K562 (cell line): ENCODE measurements around the gene ARHGAP33. TPM values are rescaled to one million over a fixed set of nuclear protein-coding genes. Genes with fewer than 3 reads are reported as not detected.

ENCODE experiments used
- ATAC-seq: fragments of 200-7000 bp; cut with Tn5 transposase; 3 replicates; pipeline ENCODE4 v1.9.1; 2020; ENCODE audit warnings: moderate library complexity
- BruUV-seq: library from RNA; stranded (reverse); fragments of 400-500 nt; replicated peaks from 2 replicates; lab custom pipeline; 2021; lab: Mats Ljungman, UMichigan
- CTCF ChIA-PET: fragments of 300-600 bp; formaldehyde crosslinking; extraction: SDS; loops from one replicate; lab custom pipeline; 2021; ENCODE audit warnings: low intra/inter-chr PET ratio; lab: Yijun Ruan, JAX
- POLR2A ChIA-PET: fragments of 300-600, 350-650 bp; sonication (Branson Sonifier 250); formaldehyde crosslinking; extraction: SDS; loops from one replicate; lab custom pipeline; 2021; ENCODE audit warnings: antibody characterized with exemption, inconsistent platforms; lab: Yijun Ruan, JAX
- DNase-seq, 4 experiments: peaks; one replicate each; pipeline versions ENCODE4 v3.0.0 to v3.0.0-alpha.2; 2011 to 2018; ENCODE audit warnings: low spot score in 3 of 4, mixed read lengths in 3 of 4; ENCODE audit errors: extremely low read depth in 1 of 4
- FAIRE-seq: peaks from 2 replicates; lab custom pipeline; 2011; peaks lifted over from hg19 to GRCh38; lab: Jason Lieb, UNC
- H2AFZ ChIP-seq: 2 replicates; pipeline ENCODE4 v1.6.0; 2011; ENCODE audit warnings: low read depth, low read length, control low read depth, inconsistent platforms
- H3K27ac ChIP-seq: fragments of 200-600 bp; 3 replicates; pipeline ENCODE4 v1.8.0; 2011; ENCODE audit warnings: low read depth, mild to moderate bottlenecking, control low read depth, inconsistent platforms, low read length, moderate library complexity, mixed read lengths; ENCODE audit errors: extremely low read depth
- H3K27me3 ChIP-seq, 2 experiments: fragments of 300-600 bp in 1 of 2; 2 replicates in 1 of 2; 3 replicates in 1 of 2; pipeline versions ENCODE4 v1.6.0 to v1.8.0; 2011; ENCODE audit warnings: inconsistent platforms in 2 of 2, low read length in 2 of 2, mild to moderate bottlenecking in 1 of 2, mixed read lengths in 1 of 2, moderate library complexity in 1 of 2; ENCODE audit not compliant: control insufficient read depth in 2 of 2, insufficient read depth in 2 of 2
- H3K36me3 ChIP-seq: fragments of 300-600 bp; 3 replicates; pipeline ENCODE4 v1.8.0; 2011; ENCODE audit warnings: mild to moderate bottlenecking, low read length, inconsistent platforms; ENCODE audit not compliant: control insufficient read depth, insufficient read depth
- H3K4me1 ChIP-seq, 2 experiments: fragments of 200-600 bp in 1 of 2; replicated peaks in 1 of 2; 2 replicates in 1 of 2; 3 replicates in 1 of 2; pipeline versions ENCODE4 v1.5.1 to v1.8.0; 2011; ENCODE audit warnings: inconsistent platforms in 2 of 2, low read length in 2 of 2, mild to moderate bottlenecking in 1 of 2, mixed read lengths in 1 of 2, moderate library complexity in 1 of 2; ENCODE audit not compliant: control insufficient read depth in 2 of 2, insufficient read depth in 2 of 2
- H3K4me2 ChIP-seq: 2 replicates; pipeline ENCODE4 v1.6.1; 2011; ENCODE audit warnings: low read length, control low read depth, inconsistent platforms, mixed read lengths; ENCODE audit not compliant: insufficient read depth
- H3K4me3 ChIP-seq: fragments of 200-600 bp; sonication (generic), shearing (Covaris generic); 2 replicates; pipeline ENCODE4 v1.5.1; 2016; ENCODE audit warnings: control low read depth, inconsistent platforms
- H3K79me2 ChIP-seq: fragments of 200-600 bp; 3 replicates; pipeline ENCODE4 v1.8.0; 2011; ENCODE audit warnings: low read length, inconsistent platforms; ENCODE audit not compliant: control insufficient read depth, insufficient read depth
- H3K9ac ChIP-seq, 2 experiments: 2 replicates each; pipeline versions ENCODE4 v1.6.0 to v1.6.1; 2011; ENCODE audit warnings: low read depth in 2 of 2, low read length in 2 of 2, control low read depth in 1 of 2, inconsistent platforms in 1 of 2, mild to moderate bottlenecking in 1 of 2, mixed read lengths in 1 of 2; ENCODE audit not compliant: insufficient read depth in 1 of 2
- H3K9me1 ChIP-seq: one replicate; pipeline ENCODE4 v1.6.0; 2011; ENCODE audit warnings: inconsistent platforms, mild to moderate bottlenecking, low read length, moderate library complexity; ENCODE audit not compliant: control insufficient read depth, insufficient read depth
- H3K9me3 ChIP-seq: replicated peaks from 2 replicates; pipeline ENCODE4 v1.5.1; 2011; ENCODE audit warnings: low read depth, low read length, inconsistent platforms; ENCODE audit not compliant: control insufficient read depth, insufficient read depth
- H4K20me1 ChIP-seq: replicated peaks from 2 replicates; pipeline ENCODE4 v1.6.1; 2011; ENCODE audit warnings: low read length, inconsistent platforms, mixed read lengths; ENCODE audit not compliant: control insufficient read depth, insufficient read depth
- ATF1 ChIP-seq, 2 experiments: fragments of 450-650 bp in 1 of 2; IDR thresholded peaks; 2 replicates each; pipeline ENCODE4 v1.6.1; 2016; ENCODE audit warnings: missing compliant biosample characterization in 1 of 2, missing genetic modification characterization in 1 of 2
- CBX3 ChIP-seq, 2 experiments: IDR thresholded peaks; 1 replicate in 1 of 2; 2 replicates in 1 of 2; pipeline ENCODE4 v1.6.1; 2012; ENCODE audit warnings: inconsistent platforms in 2 of 2, low read length in 2 of 2, borderline replicate concordance in 1 of 2, control low read depth in 1 of 2
- HDAC3 ChIP-seq: fragments of 450-650 bp; IDR thresholded peaks from 2 replicates; pipeline ENCODE4 v1.6.1; 2018; ENCODE audit warnings: borderline replicate concordance, mild to moderate bottlenecking, moderate library complexity; ENCODE audit not compliant: partially characterized antibody
- HDAC8 ChIP-seq: fragments of 450-650 bp; IDR thresholded peaks from 2 replicates; pipeline ENCODE4 v1.6.1; 2016; ENCODE audit warnings: mild to moderate bottlenecking, missing genetic modification characterization, moderate library complexity, missing compliant biosample characterization
- MED1 ChIP-seq: sonication (generic); formaldehyde crosslinking; IDR thresholded peaks from 2 replicates; pipeline ENCODE4 v1.8.1; 2023; ENCODE audit warnings: missing genetic modification reagents, borderline replicate concordance
- POLR3G ChIP-seq: IDR thresholded peaks from 2 replicates; pipeline ENCODE4 v1.6.1; 2011; ENCODE audit not compliant: insufficient read length, insufficient replicate concordance; ENCODE audit errors: extremely low read depth
- PRPF4 ChIP-seq: fragments of 200-400 bp; formaldehyde crosslinking; IDR thresholded peaks from one replicate; pipeline ENCODE4 v1.6.1; 2017; ENCODE audit warnings: low read length, low read depth, mild to moderate bottlenecking; ENCODE audit not compliant: insufficient read depth, poor library complexity, severe bottlenecking
- PTTG1 ChIP-seq: fragments of 450-650 bp; IDR thresholded peaks from 2 replicates; pipeline ENCODE4 v1.6.1; 2016; ENCODE audit warnings: low read depth, mild to moderate bottlenecking, missing genetic modification characterization, missing compliant biosample characterization
- SETDB1 ChIP-seq: IDR thresholded peaks from one replicate; pipeline ENCODE4 v1.6.1; 2012; ENCODE audit warnings: low read length, control low read depth, inconsistent platforms
- TRIM28 ChIP-seq: fragments of 450-650 bp; IDR thresholded peaks from 2 replicates; pipeline ENCODE4 v1.6.1; 2017
- ZC3H11A ChIP-seq: IDR thresholded peaks from 2 replicates; pipeline ENCODE4 v1.6.1; 2012; ENCODE audit warnings: low read depth, low read length, improper control_type of control experiment
- WGBS: fragments of 100-300 bp; shearing (Covaris generic); methylation state at CpG from one replicate; pipeline ENCODE4 v1.1.6; 2016; ENCODE audit warnings: low coverage, mixed read lengths; ENCODE audit not compliant: insufficient coverage; ENCODE audit errors: missing lambda C conversion rate; 5-methylcytosine and 5-hydroxymethylcytosine counted together
- in situ Hi-C: fragments of 300-500 bp; cut with MboI; formaldehyde crosslinking; loops from 4 replicates; pipeline ENCODE4 v1.15.0; 2018; ENCODE audit warnings: inconsistent platforms, mixed read lengths
- intact Hi-C: fragments of 100-400 bp; cut with micrococcal nuclease; formaldehyde crosslinking; loops from 2 replicates; pipeline ENCODE4 v1.14.2; 2022
- polyA plus RNA-seq, 8 experiments: library from polyadenylated mRNA; depleted of rRNA in 4 of 8; stranded (reverse) in 5 of 8; unstranded in 3 of 8; fragments of >200 nt; fragmentation: Nextera tagmentation in 2 of 8; fragmentation: Illumina TruSeq in 1 of 8; extraction: Ambion mirVana in 2 of 8; extraction: Trizol in 1 of 8; gene quantifications; 2 replicates each; pipeline versions ENCODE4 v1.2.1 to v1.2.3, GENCODE V29; 2011 to 2014; ENCODE audit warnings: inconsistent platforms in 1 of 8, missing spikeins in 1 of 8
- total RNA-seq, 7 experiments: library from RNA; depleted of rRNA in 6 of 7; stranded (reverse); fragments of >200 nt in 6 of 7; fragmentation: Illumina TruSeq in 2 of 7; extraction: Trizol in 2 of 7; gene quantifications; 2 replicates each; pipeline versions ENCODE4 v1.2.1 to v1.2.3, GENCODE V29; 2011 to 2021; ENCODE audit warnings: low replicate concordance in 1 of 7
- TF ChIP-seq, protein P1 (sequence below): sonication (generic); formaldehyde crosslinking; IDR thresholded peaks from 2 replicates; pipeline ENCODE4 v1.8.0; 2022; ENCODE audit warnings: missing genetic modification reagents, mild to moderate bottlenecking, borderline replicate concordance
- TF ChIP-seq, protein P2 (sequence below): fragments of 450-650 bp; IDR thresholded peaks from one replicate; pipeline ENCODE4 v1.6.1; 2018; ENCODE audit warnings: mild to moderate bottlenecking, moderate library complexity; ENCODE audit not compliant: partially characterized antibody

Gene ARHGAP33
- total and polyA plus RNA-seq, 9 of the 15 experiments (the other 6 are each of a cell fraction or from before 2014, with no cell fraction given): 0.06 to 26.6 (median 1.6) TPM; not detected in 1

DNA sequence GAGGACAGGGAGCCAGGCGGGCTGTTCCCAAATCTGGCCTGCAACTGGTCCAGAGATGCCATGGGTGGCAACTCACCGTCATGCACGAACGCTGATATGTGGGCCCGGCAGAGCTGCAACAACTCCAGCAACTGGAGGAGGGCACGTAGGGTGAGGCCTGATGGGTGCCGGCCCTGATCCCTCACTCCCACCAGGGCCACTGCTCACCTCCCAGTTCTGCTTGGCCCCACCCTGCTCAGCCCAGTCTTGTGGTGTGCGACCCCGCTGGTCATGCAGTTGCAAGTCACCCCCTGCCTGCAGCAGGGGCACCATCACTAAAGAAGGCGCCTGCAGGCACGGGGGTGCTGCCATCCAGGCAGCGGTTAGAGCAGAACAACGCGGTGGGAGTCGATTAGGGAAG is 16.9 kb downstream of the ARHGAP33 start:
- ATAC-seq: no peak
- H3K9ac ChIP-seq: no peak overlapping the region
- H2AFZ ChIP-seq: no peak overlapping the region
- FAIRE-seq: no peak
- H3K79me2 ChIP-seq: no peaks in the 10 kb centered on the region
- H3K27ac ChIP-seq: no peak overlapping the region
- no peak overlapping the region for H3K4me3 ChIP-seq
- CTCF ChIA-PET: no interaction called here
- no peak for TF ChIP-seq MED1 (CRISPR knock-in tag)
- TF ChIP-seq, protein P1, sequence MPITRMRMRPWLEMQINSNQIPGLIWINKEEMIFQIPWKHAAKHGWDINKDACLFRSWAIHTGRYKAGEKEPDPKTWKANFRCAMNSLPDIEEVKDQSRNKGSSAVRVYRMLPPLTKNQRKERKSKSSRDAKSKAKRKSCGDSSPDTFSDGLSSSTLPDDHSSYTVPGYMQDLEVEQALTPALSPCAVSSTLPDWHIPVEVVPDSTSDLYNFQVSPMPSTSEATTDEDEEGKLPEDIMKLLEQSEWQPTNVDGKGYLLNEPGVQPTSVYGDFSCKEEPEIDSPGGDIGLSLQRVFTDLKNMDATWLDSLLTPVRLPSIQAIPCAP: no peak
- no peak for TF ChIP-seq PTTG1 (tag)
- TF ChIP-seq, protein P2, sequence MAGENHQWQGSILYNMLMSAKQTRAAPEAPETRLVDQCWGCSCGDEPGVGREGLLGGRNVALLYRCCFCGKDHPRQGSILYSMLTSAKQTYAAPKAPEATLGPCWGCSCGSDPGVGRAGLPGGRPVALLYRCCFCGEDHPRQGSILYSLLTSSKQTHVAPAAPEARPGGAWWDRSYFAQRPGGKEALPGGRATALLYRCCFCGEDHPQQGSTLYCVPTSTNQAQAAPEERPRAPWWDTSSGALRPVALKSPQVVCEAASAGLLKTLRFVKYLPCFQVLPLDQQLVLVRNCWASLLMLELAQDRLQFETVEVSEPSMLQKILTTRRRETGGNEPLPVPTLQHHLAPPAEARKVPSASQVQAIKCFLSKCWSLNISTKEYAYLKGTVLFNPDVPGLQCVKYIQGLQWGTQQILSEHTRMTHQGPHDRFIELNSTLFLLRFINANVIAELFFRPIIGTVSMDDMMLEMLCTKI: no peak
- TF ChIP-seq ATF1 (CRISPR knock-in tag; IDR thresholded peaks at IDR 0.05): no peak
- TF ChIP-seq ATF1 (tag; IDR thresholded peaks at IDR 0.05): no peak
- no peak for TF ChIP-seq POLR3G
- no peak for TF ChIP-seq PRPF4
- no peak for TF ChIP-seq ZC3H11A
- TF ChIP-seq HDAC8: no peak
- no peak for TF ChIP-seq CBX3 (IDR thresholded peaks at IDR 0.05; ENCODE audit: borderline replicate concordance in 1 of 2, low read length in 2 of 2)
- TF ChIP-seq TRIM28: no peak
- no peak for TF ChIP-seq SETDB1
- TF ChIP-seq HDAC3: no peak
- no peaks in the 10 kb centered on the region for H3K36me3 ChIP-seq
- H3K9me3 ChIP-seq: no peaks in the 10 kb centered on the region
- no TSS peak for BruUV-seq
- H3K4me2 ChIP-seq: no peak overlapping the region
- intact Hi-C loops (no loop called here), in situ Hi-C loops (no loop called here)
- H4K20me1 ChIP-seq: no peaks in the 10 kb centered on the region
- no peaks in the 10 kb centered on the region; a peak in 1 of 5 replicates for H3K27me3 ChIP-seq
- POLR2A ChIA-PET: no interaction called here
- no peaks in the 10 kb centered on the region for H3K9me1 ChIP-seq
- WGBS: 27% methylated on average over 14 of the region's 15 CpGs
- H3K4me1 ChIP-seq: peaks cover 0 to 53% of the 10 kb centered on the region in 2 experiments; a peak in 3 of 5 replicates
- no peak for DNase-seq
